Activated T-cell treated with anti-CD3 and anti-CD28 coated beads for 24 hours (primary cell): ENCODE results near the gene GLIS1.

Source experiments
- DNase-seq: peaks from one replicate; pipeline ENCODE4 v3.0.0-alpha.2; 2020; ENCODE audit warnings: low read depth

GLIS1 gene

GRCh38 chr1:53485478-53486394 is 253.2 kb downstream of the GLIS1 start:
- DNase-seq = peak; percentile 38

GRCh38 chr1:53484705-53485477 is 254.1 kb downstream of the GLIS1 start:
- DNase-seq = no peak

- DNase-seq = no peak
Measured at GRCh38 chr1:53483656-53484055, 255.3 kb downstream of the GLIS1 start.

GRCh38 chr1:53483170-53483569 is 255.8 kb downstream of the GLIS1 start:
- no peak for DNase-seq

GRCh38 chr1:53482441-53483153 is 256.4 kb downstream of the GLIS1 start:
- no peak for DNase-seq

GRCh38 chr1:53481456-53481855 is 257.5 kb downstream of the GLIS1 start:
- DNase-seq = no peak

- no peak for DNase-seq
Measured at GRCh38 chr1:53480678-53481077, 258.3 kb downstream of the GLIS1 start.

- no peak for DNase-seq
Measured at GRCh38 chr1:53478502-53478818, 260.5 kb downstream of the GLIS1 start.

GRCh38 chr1:53477651-53478501 is 261.1 kb downstream of the GLIS1 start:
- no peak for DNase-seq

- DNase-seq = no peak
Measured at GRCh38 chr1:53476579-53476978, 262.4 kb downstream of the GLIS1 start.

GRCh38 chr1:53475664-53476063 is 263.3 kb downstream of the GLIS1 start:
- DNase-seq = no peak

GRCh38 chr1:53473463-53473862 is 265.5 kb downstream of the GLIS1 start:
- no peak for DNase-seq

- no peak for DNase-seq
Measured at GRCh38 chr1:53471000-53471399, 268.0 kb downstream of the GLIS1 start.

- no peak for DNase-seq
Measured at GRCh38 chr1:53470584-53470983, 268.4 kb downstream of the GLIS1 start.

GRCh38 chr1:53470155-53470554 is 268.8 kb downstream of the GLIS1 start:
- DNase-seq = no peak

GRCh38 chr1:53469373-53469772 is 269.6 kb downstream of the GLIS1 start:
- no peak for DNase-seq

- no peak for DNase-seq
Measured at GRCh38 chr1:53468374-53468773, 270.6 kb downstream of the GLIS1 start.

- DNase-seq = no peak
Measured at GRCh38 chr1:53467391-53467790, 271.6 kb downstream of the GLIS1 start.

- no peak for DNase-seq
Measured at GRCh38 chr1:53465023-53465957, 273.7 kb downstream of the GLIS1 start.
